ENCODE data around the gene SMIM10L2A. TPM values are rescaled to one million over a fixed set of nuclear protein-coding genes. Genes with fewer than 3 reads are reported as not detected.

SMIM10L2A gene
- total RNA-seq, 1 donor from 2014 or later, result 0.85 TPM

GRCh38 chrX:135388841-135389240 is 32.9 kb upstream of the SMIM10L2A start:
- H3K4me3 ChIP-seq, result no peak overlapping the region
- no peak for DNase-seq (ENCODE audit: low spot score in 2 of 2)
- no peaks in the 10 kb centered on the region for H3K4me1 ChIP-seq
- no peak for TF ChIP-seq CTCF (IDR thresholded peaks at IDR 0.05)
- no peaks in the 10 kb centered on the region for H3K27me3 ChIP-seq
- no peaks in the 10 kb centered on the region for H3K9me3 ChIP-seq
- no peak overlapping the region for H3K27ac ChIP-seq
- intact Hi-C loops (cut with DNase I), result no loop called here
- no peaks in the 10 kb centered on the region for H3K36me3 ChIP-seq

- Histone ChIP-seq H3K36me3 (no peaks in the 10 kb centered on the region), H3K27ac (no peak overlapping the region), H3K4me1 (no peaks in the 10 kb centered on the region), H3K27me3 (no peaks in the 10 kb centered on the region), H3K4me3 (no peak overlapping the region), H3K9me3 (no peaks in the 10 kb centered on the region)
- TF ChIP-seq CTCF (IDR thresholded peaks at IDR 0.05), result no peak
- no peak for DNase-seq (ENCODE audit: low spot score in 2 of 2)
- intact Hi-C loops (cut with DNase I), result no loop called here
These were observed 32.5 kb upstream of the SMIM10L2A start for GRCh38 chrX:135389243-135389642.

- no peaks in the 10 kb centered on the region for H3K36me3 ChIP-seq
- TF ChIP-seq CTCF (IDR thresholded peaks at IDR 0.05), result no peak
- no peak overlapping the region for H3K4me3 ChIP-seq
- intact Hi-C loops (cut with DNase I), result no loop called here
- no peak overlapping the region for H3K27ac ChIP-seq
- no peak for DNase-seq (ENCODE audit: low spot score in 2 of 2)
- no peaks in the 10 kb centered on the region for H3K9me3 ChIP-seq
- H3K27me3 ChIP-seq, result no peaks in the 10 kb centered on the region
- H3K4me1 ChIP-seq, result no peaks in the 10 kb centered on the region
These were observed 32.0 kb upstream of the SMIM10L2A start for GRCh38 chrX:135389717-135390116.

GRCh38 chrX:135391734-135392133 is 30.0 kb upstream of the SMIM10L2A start:
- Histone ChIP-seq H3K36me3 (no peaks in the 10 kb centered on the region), H3K27ac (no peak overlapping the region), H3K4me1 (no peaks in the 10 kb centered on the region), H3K4me3 (no peak overlapping the region), H3K27me3 (no peaks in the 10 kb centered on the region), H3K9me3 (no peaks in the 10 kb centered on the region)
- DNase-seq (ENCODE audit: low spot score in 2 of 2), result no peak
- no peak for TF ChIP-seq CTCF (IDR thresholded peaks at IDR 0.05)
- intact Hi-C loops (cut with DNase I), result no loop called here

GRCh38 chrX:135393051-135393450 is 28.7 kb upstream of the SMIM10L2A start:
- DNase-seq (ENCODE audit: low spot score in 2 of 2), result no peak
- H3K9me3 ChIP-seq, result no peaks in the 10 kb centered on the region
- intact Hi-C loops (cut with DNase I), result no loop called here
- no peaks in the 10 kb centered on the region for H3K27me3 ChIP-seq
- no peak overlapping the region for H3K4me3 ChIP-seq
- no peaks in the 10 kb centered on the region for H3K4me1 ChIP-seq
- TF ChIP-seq CTCF (IDR thresholded peaks at IDR 0.05), result no peak
- H3K27ac ChIP-seq, result no peak overlapping the region
- H3K36me3 ChIP-seq, result no peaks in the 10 kb centered on the region

GRCh38 chrX:135395064-135395463 is 26.7 kb upstream of the SMIM10L2A start:
- Histone ChIP-seq H3K9me3 (no peaks in the 10 kb centered on the region), H3K27me3 (no peaks in the 10 kb centered on the region), H3K4me3 (no peak overlapping the region), H3K27ac (no peak overlapping the region), H3K4me1 (no peaks in the 10 kb centered on the region), H3K36me3 (no peaks in the 10 kb centered on the region)
- intact Hi-C loops (cut with DNase I), result no loop called here
- no peak for TF ChIP-seq CTCF (IDR thresholded peaks at IDR 0.05)
- DNase-seq (ENCODE audit: low spot score in 2 of 2), result no peak

Data from ascending aorta (tissue), 2 donors.